RWPE2 (cell line): ENCODE data around the gene SPIN2B.

Experiments used
- ATAC-seq: fragments of 200-7000 bp; cut with Tn5 transposase; 3 replicates; pipeline ENCODE4 v1.9.1; 2021; ENCODE audit warnings: low read depth
- DNase-seq: peaks from one replicate; pipeline ENCODE4 v3.0.0-alpha.2; 2020; ENCODE audit warnings: low spot score
- H3K27ac ChIP-seq: fragments of 450-650 bp; 2 replicates; pipeline ENCODE4 v1.5.1; 2017; ENCODE audit warnings: mild to moderate bottlenecking; ENCODE audit not compliant: poor library complexity, severe bottlenecking
- H3K27me3 ChIP-seq: fragments of 250-450 bp; sonication (Bioruptor Pico); 2 replicates; pipeline ENCODE4 v1.5.1; 2021; ENCODE audit warnings: mild to moderate bottlenecking, moderate library complexity; ENCODE audit not compliant: insufficient read depth, poor library complexity, severe bottlenecking
- H3K36me3 ChIP-seq: fragments of 250-450 bp; sonication (Bioruptor Pico); 2 replicates; pipeline ENCODE4 v1.5.1; 2020; ENCODE audit warnings: low read depth, mild to moderate bottlenecking, moderate library complexity
- H3K4me1 ChIP-seq: fragments of 250-450 bp; sonication (Bioruptor Pico); 2 replicates; pipeline ENCODE4 v1.5.1; 2021; ENCODE audit warnings: mild to moderate bottlenecking, moderate library complexity; ENCODE audit not compliant: insufficient read depth, poor library complexity, severe bottlenecking
- H3K4me3 ChIP-seq: fragments of 250-450 bp; sonication (Bioruptor Pico); 2 replicates; pipeline ENCODE4 v1.5.1; 2021; ENCODE audit warnings: mild to moderate bottlenecking, moderate library complexity; ENCODE audit not compliant: severe bottlenecking
- H3K9me3 ChIP-seq: fragments of 250-450 bp; sonication (Bioruptor Pico); 2 replicates; pipeline ENCODE4 v1.5.1; 2021; ENCODE audit warnings: mild to moderate bottlenecking, moderate library complexity; ENCODE audit not compliant: severe bottlenecking
- CTCF ChIP-seq: fragments of 450-650 bp; IDR thresholded peaks from one replicate; pipeline ENCODE4 v1.5.1; 2017; ENCODE audit warnings: mild to moderate bottlenecking, moderate library complexity; ENCODE audit not compliant: poor library complexity, severe bottlenecking

The SPIN2B gene

GRCh38 chrX:57070185-57070984 lies 51.0 kb downstream of the SPIN2B start:
- ATAC-seq (no peak), DNase-seq (no peak)
- Histone ChIP-seq H3K4me1 (no peaks in the 10 kb centered on the region), H3K27me3 (no peaks in the 10 kb centered on the region), H3K36me3 (no peaks in the 10 kb centered on the region), H3K4me3 (no peak overlapping the region), H3K27ac (no peak overlapping the region), H3K9me3 (no peaks in the 10 kb centered on the region)
- no peak for TF ChIP-seq CTCF
